Neural progenitor cell (in vitro differentiated cells): Measurements from ENCODE around the gene TAL2. TPM values are rescaled to one million over a fixed set of nuclear protein-coding genes. Genes with fewer than 3 reads are reported as not detected.

Source experiments
- DNase-seq: peaks from one replicate; pipeline ENCODE4 v3.0.0-alpha.2; 2016; ENCODE audit warnings: low spot score
- H2AFZ ChIP-seq: fragments of 200-600 bp; sonication (generic); replicated peaks from 2 replicates; pipeline ENCODE4 v1.6.1; 2016; ENCODE audit warnings: antibody characterized with exemption
- H3F3A ChIP-seq: fragments of 200-600 bp; sonication (generic); 2 replicates; pipeline ENCODE4 v1.6.1; 2016; ENCODE audit warnings: antibody characterized with exemption, low read depth
- H3K27ac ChIP-seq: fragments of 200-600 bp; sonication (generic); 2 replicates; pipeline ENCODE4 v1.5.1; 2016; ENCODE audit warnings: mild to moderate bottlenecking
- H3K27me3 ChIP-seq: fragments of 200-600 bp; sonication (generic); 2 replicates; pipeline ENCODE4 v1.6.1; 2016; ENCODE audit warnings: mild to moderate bottlenecking, moderate library complexity
- H3K36me3 ChIP-seq: fragments of 200-600 bp; sonication (generic); 2 replicates; pipeline ENCODE4 v1.5.1; 2016
- H3K4me1 ChIP-seq: fragments of 200-600 bp; sonication (generic); 2 replicates; pipeline ENCODE4 v1.6.1; 2016; ENCODE audit warnings: mixed run types
- H3K4me2 ChIP-seq: fragments of 200-600 bp; sonication (generic); 2 replicates; pipeline ENCODE4 v1.6.1; 2016
- H3K4me3 ChIP-seq: fragments of 200-600 bp; sonication (generic); 2 replicates; pipeline ENCODE4 v1.5.1; 2016
- H3K79me2 ChIP-seq: fragments of 200-600 bp; sonication (generic); 2 replicates; pipeline ENCODE4 v1.6.1; 2016; ENCODE audit warnings: low read depth
- H3K9ac ChIP-seq: fragments of 200-600 bp; sonication (generic); 2 replicates; pipeline ENCODE4 v1.6.1; 2016
- H3K9me3 ChIP-seq: fragments of 200-600 bp; sonication (generic); 2 replicates; pipeline ENCODE4 v1.5.1; 2016; ENCODE audit warnings: low read depth
- H4K20me1 ChIP-seq: fragments of 200-600 bp; sonication (generic); 2 replicates; pipeline ENCODE4 v1.6.1; 2016; ENCODE audit warnings: low read depth
- H3K27ac Mint-ChIP-seq: 3 replicates; pipeline ENCODE4 v1.8.0; 2021; ENCODE audit warnings: mixed read lengths
- H3K27me3 Mint-ChIP-seq: 2 replicates; pipeline ENCODE4 v1.8.0; 2022; ENCODE audit warnings: low read depth, mild to moderate bottlenecking, inconsistent platforms, moderate library complexity, mixed read lengths; ENCODE audit not compliant: insufficient read depth
- H3K36me3 Mint-ChIP-seq: 3 replicates; pipeline ENCODE4 v1.8.0; 2021; ENCODE audit warnings: mixed read lengths
- H3K4me1 Mint-ChIP-seq: 3 replicates; pipeline ENCODE4 v1.8.0; 2021; ENCODE audit warnings: mixed read lengths
- H3K4me3 Mint-ChIP-seq: 3 replicates; pipeline ENCODE4 v1.8.0; 2021; ENCODE audit warnings: mild to moderate bottlenecking, moderate library complexity, mixed read lengths
- H3K9me3 Mint-ChIP-seq: 3 replicates; pipeline ENCODE4 v1.8.0; 2020; ENCODE audit warnings: mixed read lengths
- EZH2 ChIP-seq: fragments of 200-600 bp; sonication (generic); IDR thresholded peaks from 2 replicates; pipeline ENCODE4 v1.6.1; 2017; ENCODE audit warnings: antibody characterized with exemption, mild to moderate bottlenecking, moderate library complexity
- EZH2phosphoT487 ChIP-seq: fragments of 200-600 bp; sonication (generic); IDR thresholded peaks from 2 replicates; pipeline ENCODE4 v1.6.1; 2017; ENCODE audit warnings: antibody characterized with exemption
- total RNA-seq: library from RNA; depleted of rRNA; stranded (reverse); fragments of >200 nt; gene quantifications from 2 replicates; pipeline ENCODE4 v1.2.3, GENCODE V29; 2015; ENCODE audit warnings: low replicate concordance
- TF ChIP-seq, protein P1 (sequence below): fragments of 200-600 bp; sonication (generic); IDR thresholded peaks from 2 replicates; pipeline ENCODE4 v1.5.1; 2017; ENCODE audit warnings: antibody characterized with exemption, mild to moderate bottlenecking

Gene TAL2
- total RNA-seq, 1 donor from 2014 or later, result not detected

DNA sequence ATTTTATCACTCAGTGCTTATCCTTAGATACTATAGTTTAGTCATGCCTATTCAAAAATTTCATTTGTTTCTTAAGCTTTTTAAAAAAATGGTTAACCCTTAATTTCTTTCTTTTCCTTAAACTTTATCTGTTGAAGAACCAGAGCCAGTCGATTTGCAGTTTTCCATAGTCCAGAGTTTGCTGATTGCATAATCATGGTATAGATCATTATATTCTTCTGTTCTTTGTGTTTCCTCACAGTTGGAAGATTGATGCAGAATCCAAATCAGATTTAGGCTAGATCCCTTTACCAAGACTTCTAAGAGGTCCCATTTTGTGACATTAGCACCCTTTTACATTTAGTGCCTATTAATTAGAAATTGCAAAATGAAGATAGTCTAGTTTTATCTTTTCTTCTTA, 50.0 kb downstream of the TAL2 start:
- Histone ChIP-seq H3K36me3 (no peaks in the 10 kb centered on the region), H3K4me3 (no peak overlapping the region), H3K9ac (no peak overlapping the region), H3K4me2 (no peak overlapping the region), H4K20me1 (peaks cover 3% of the 10 kb centered on the region), H3K27me3 (no peaks in the 10 kb centered on the region), H3K9me3 (peaks cover 4% of the 10 kb centered on the region), H3K27ac (no peak overlapping the region), H3K4me1 (peaks cover 17% of the 10 kb centered on the region), H3F3A (peaks cover 10% of the 10 kb centered on the region), H2AFZ (no peak overlapping the region), H3K79me2 (no peaks in the 10 kb centered on the region)
- Mint-ChIP-seq H3K36me3 (peaks cover 42% of the 10 kb centered on the region), H3K27me3 (peaks cover 2% of the 10 kb centered on the region), H3K4me3 (no peak overlapping the region), H3K27ac (peak overlapping the region; percentile 39), H3K9me3 (peaks cover 8% of the 10 kb centered on the region), H3K4me1 (peaks cover 8% of the 10 kb centered on the region)
- DNase-seq, result no peak
- TF ChIP-seq EZH2 (no peak), EZH2phosphoT487 (no peak)
- TF ChIP-seq, protein P1, sequence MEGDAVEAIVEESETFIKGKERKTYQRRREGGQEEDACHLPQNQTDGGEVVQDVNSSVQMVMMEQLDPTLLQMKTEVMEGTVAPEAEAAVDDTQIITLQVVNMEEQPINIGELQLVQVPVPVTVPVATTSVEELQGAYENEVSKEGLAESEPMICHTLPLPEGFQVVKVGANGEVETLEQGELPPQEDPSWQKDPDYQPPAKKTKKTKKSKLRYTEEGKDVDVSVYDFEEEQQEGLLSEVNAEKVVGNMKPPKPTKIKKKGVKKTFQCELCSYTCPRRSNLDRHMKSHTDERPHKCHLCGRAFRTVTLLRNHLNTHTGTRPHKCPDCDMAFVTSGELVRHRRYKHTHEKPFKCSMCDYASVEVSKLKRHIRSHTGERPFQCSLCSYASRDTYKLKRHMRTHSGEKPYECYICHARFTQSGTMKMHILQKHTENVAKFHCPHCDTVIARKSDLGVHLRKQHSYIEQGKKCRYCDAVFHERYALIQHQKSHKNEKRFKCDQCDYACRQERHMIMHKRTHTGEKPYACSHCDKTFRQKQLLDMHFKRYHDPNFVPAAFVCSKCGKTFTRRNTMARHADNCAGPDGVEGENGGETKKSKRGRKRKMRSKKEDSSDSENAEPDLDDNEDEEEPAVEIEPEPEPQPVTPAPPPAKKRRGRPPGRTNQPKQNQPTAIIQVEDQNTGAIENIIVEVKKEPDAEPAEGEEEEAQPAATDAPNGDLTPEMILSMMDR, result no peak

Other genes starting within 250 kb of the TAL2 start
- gene FSD1L, start 214.4 kb upstream of the TAL2 start, total RNA-seq, result 11.5 and 19.8 TPM in 2 replicates
- gene FKTN, start 104.3 kb upstream of the TAL2 start, total RNA-seq, result 34.2 and 57.7 TPM in 2 replicates
- gene TMEM38B, start 32.1 kb downstream of the TAL2 start, total RNA-seq, result 20.2 and 21.1 TPM in 2 replicates